ENCODE data around the gene MPPED2. TPM values are rescaled to one million over a fixed set of nuclear protein-coding genes. Genes with fewer than 3 reads are reported as not detected.

Gene MPPED2
- total RNA-seq, 1 experiment from 2014 or later: not detected

GRCh38 chr11:30365793-30366517 lies 220.2 kb downstream of the MPPED2 start:
- DNase-seq (ENCODE audit: low read depth): no peak

- DNase-seq (ENCODE audit: low read depth): no peak
Observed at GRCh38 chr11:30364837-30365482, 221.2 kb downstream of the MPPED2 start.

- no peak for DNase-seq (ENCODE audit: low read depth)
Observed at GRCh38 chr11:30364139-30364836, 221.9 kb downstream of the MPPED2 start.

- DNase-seq (ENCODE audit: low read depth): no peak
Observed at GRCh38 chr11:30360741-30361140, 225.4 kb downstream of the MPPED2 start.
